ENCODE results near the gene MED10. TPM values are rescaled to one million over a fixed set of nuclear protein-coding genes. Genes with fewer than 3 reads are reported as not detected.

The MED10 gene
- total and polyA plus RNA-seq, 2 experiments from 2014 or later, result 19.7 to 75.5 TPM

DNA sequence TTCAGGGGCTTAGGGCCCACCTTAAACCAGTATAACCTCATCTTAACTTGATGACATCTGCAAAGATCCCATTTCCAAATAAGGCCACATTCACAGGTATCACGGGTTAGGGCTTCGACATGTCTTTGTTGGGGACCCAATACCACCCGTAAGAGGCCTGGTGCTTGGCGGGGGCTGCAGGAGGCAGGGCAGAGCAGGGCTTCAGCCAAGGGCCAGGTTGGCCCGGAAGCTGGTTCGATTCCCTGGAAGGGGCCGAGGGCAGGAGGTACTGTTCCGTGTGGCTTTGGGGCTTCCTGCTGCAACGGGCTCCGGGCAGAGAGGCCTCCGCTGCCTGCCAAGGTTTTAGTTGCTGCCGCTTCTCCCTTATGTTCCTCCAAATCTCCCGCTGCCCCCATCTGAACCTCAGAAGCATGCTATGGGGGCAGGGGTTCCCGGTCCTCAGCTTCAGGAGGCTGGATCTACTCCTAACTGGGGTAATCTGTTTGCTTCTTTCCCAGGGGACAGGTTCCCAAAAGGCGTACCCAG is 29.8 kb downstream of the MED10 start:
- TF ChIP-seq, protein P1, sequence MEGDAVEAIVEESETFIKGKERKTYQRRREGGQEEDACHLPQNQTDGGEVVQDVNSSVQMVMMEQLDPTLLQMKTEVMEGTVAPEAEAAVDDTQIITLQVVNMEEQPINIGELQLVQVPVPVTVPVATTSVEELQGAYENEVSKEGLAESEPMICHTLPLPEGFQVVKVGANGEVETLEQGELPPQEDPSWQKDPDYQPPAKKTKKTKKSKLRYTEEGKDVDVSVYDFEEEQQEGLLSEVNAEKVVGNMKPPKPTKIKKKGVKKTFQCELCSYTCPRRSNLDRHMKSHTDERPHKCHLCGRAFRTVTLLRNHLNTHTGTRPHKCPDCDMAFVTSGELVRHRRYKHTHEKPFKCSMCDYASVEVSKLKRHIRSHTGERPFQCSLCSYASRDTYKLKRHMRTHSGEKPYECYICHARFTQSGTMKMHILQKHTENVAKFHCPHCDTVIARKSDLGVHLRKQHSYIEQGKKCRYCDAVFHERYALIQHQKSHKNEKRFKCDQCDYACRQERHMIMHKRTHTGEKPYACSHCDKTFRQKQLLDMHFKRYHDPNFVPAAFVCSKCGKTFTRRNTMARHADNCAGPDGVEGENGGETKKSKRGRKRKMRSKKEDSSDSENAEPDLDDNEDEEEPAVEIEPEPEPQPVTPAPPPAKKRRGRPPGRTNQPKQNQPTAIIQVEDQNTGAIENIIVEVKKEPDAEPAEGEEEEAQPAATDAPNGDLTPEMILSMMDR (IDR thresholded peaks at IDR 0.05; ENCODE audit: poor library complexity), result no peak
- TF ChIP-seq EZH2phosphoT487 (IDR thresholded peaks at IDR 0.05; ENCODE audit: low read depth, severe bottlenecking, unreplicated experiment) (no peak), EZH2 (IDR thresholded peaks at IDR 0.05; ENCODE audit: borderline replicate concordance) (no peak)

DNA sequence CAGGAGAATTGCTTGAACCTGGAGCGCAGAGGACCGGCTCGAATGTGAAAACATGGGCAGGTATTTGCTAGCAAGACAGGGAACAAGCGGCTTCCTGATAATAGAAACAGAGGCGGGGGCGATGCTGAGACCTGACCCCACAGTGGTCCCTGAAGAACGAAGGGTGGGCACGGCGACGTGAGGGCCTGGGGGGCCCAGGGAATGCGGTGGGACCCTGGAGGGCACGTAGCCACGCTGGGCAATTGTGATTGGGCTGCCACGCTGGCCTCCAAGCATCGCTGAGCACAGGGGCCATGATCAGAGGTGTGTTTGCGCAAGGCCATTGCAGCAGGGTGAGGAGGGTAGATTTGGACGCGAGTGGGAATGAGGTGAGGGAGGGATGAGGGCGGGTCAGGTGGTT is 30.7 kb downstream of the MED10 start:
- no peak for DNase-seq (ENCODE audit: low spot score)
- Histone ChIP-seq H3K9me3 (ENCODE audit: low read depth) (no peaks in the 10 kb centered on the region), H3K27ac (no peak overlapping the region), H3K36me3 (replicated peaks; ENCODE audit: insufficient read depth, low read depth) (no peaks in the 10 kb centered on the region), H3K4me3 (no peak overlapping the region), H3K79me2 (no peaks in the 10 kb centered on the region), H2AFZ (no peak overlapping the region), H3K4me1 (ENCODE audit: insufficient read depth) (no peaks in the 10 kb centered on the region), H3K9me2 (replicated peaks; ENCODE audit: insufficient read depth) (no peaks in the 10 kb centered on the region), H3K27me3 (no peaks in the 10 kb centered on the region), H3K4me2 (no peak overlapping the region), H4K20me1 (ENCODE audit: insufficient read depth, poor library complexity, severe bottlenecking) (no peaks in the 10 kb centered on the region)
- WGBS (ENCODE audit: low lambda C conversion rate, missing lambda C conversion rate), result 92% methylated on average over 19 of the region's 19 CpGs
- TF ChIP-seq EZH2 (IDR thresholded peaks at IDR 0.05; ENCODE audit: borderline replicate concordance) (no peak), EZH2phosphoT487 (IDR thresholded peaks at IDR 0.05; ENCODE audit: low read depth, severe bottlenecking, unreplicated experiment) (no peak)
- TF ChIP-seq, protein P1 (IDR thresholded peaks at IDR 0.05; ENCODE audit: poor library complexity), result no peak

More for the DNA sequence above, 29.8 kb downstream of the MED10 start:
- no peaks in the 10 kb centered on the region for H3K27me3 ChIP-seq
- no peak overlapping the region for H3K4me2 ChIP-seq
- no peak for DNase-seq (ENCODE audit: low spot score)
- H3K9me2 ChIP-seq (replicated peaks; ENCODE audit: insufficient read depth), result no peaks in the 10 kb centered on the region
- H3K36me3 ChIP-seq (replicated peaks; ENCODE audit: insufficient read depth, low read depth), result no peaks in the 10 kb centered on the region
- no peaks in the 10 kb centered on the region for H4K20me1 ChIP-seq (ENCODE audit: insufficient read depth, poor library complexity, severe bottlenecking)
- H3K79me2 ChIP-seq, result no peaks in the 10 kb centered on the region
- WGBS (ENCODE audit: low lambda C conversion rate, missing lambda C conversion rate), result 96% methylated on average over 15 of the region's 15 CpGs
- no peaks in the 10 kb centered on the region for H3K9me3 ChIP-seq (ENCODE audit: low read depth)
- H2AFZ ChIP-seq, result no peak overlapping the region
- H3K27ac ChIP-seq, result no peak overlapping the region
- H3K4me1 ChIP-seq (ENCODE audit: insufficient read depth), result no peaks in the 10 kb centered on the region
- H3K4me3 ChIP-seq, result no peak overlapping the region

DNA sequence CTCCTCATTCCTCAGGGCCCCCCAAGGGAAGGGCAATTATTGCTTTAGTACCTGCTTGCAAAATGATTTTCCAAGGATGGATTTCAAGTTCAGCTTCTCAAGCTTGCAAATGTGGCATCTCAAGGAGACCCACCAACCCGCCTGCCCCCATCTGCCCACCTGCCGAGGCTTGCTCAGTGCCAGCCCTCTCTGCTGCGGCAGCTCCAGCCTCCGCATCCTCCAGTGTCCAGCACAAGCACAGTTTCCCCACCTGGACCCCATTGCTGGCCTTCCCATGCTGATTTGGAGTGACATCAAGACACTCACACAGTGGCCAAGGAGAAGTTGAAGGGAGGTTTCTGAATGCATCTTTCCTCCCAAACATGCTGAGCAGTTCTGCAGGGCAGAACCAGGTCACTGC is 31.2 kb downstream of the MED10 start:
- no peaks in the 10 kb centered on the region for H3K9me2 ChIP-seq (replicated peaks; ENCODE audit: insufficient read depth)
- H3K9me3 ChIP-seq (ENCODE audit: low read depth), result no peaks in the 10 kb centered on the region
- H3K79me2 ChIP-seq, result no peaks in the 10 kb centered on the region
- no peaks in the 10 kb centered on the region for H3K27me3 ChIP-seq
- no peaks in the 10 kb centered on the region for H3K36me3 ChIP-seq (replicated peaks; ENCODE audit: insufficient read depth, low read depth)
- no peak overlapping the region for H2AFZ ChIP-seq
- no peak for TF ChIP-seq EZH2phosphoT487 (IDR thresholded peaks at IDR 0.05; ENCODE audit: low read depth, severe bottlenecking, unreplicated experiment)
- TF ChIP-seq, protein P1 (IDR thresholded peaks at IDR 0.05; ENCODE audit: poor library complexity), result no peak
- no peak for TF ChIP-seq EZH2 (IDR thresholded peaks at IDR 0.05; ENCODE audit: borderline replicate concordance)
- 90% methylated on average over 4 of the region's 4 CpGs for WGBS (ENCODE audit: low lambda C conversion rate, missing lambda C conversion rate)
- no peak overlapping the region for H3K4me3 ChIP-seq
- no peak overlapping the region for H3K27ac ChIP-seq
- H3K4me1 ChIP-seq (ENCODE audit: insufficient read depth), result no peaks in the 10 kb centered on the region
- DNase-seq (ENCODE audit: low spot score), result no peak
- H4K20me1 ChIP-seq (ENCODE audit: insufficient read depth, poor library complexity, severe bottlenecking), result no peaks in the 10 kb centered on the region
- H3K4me2 ChIP-seq, result no peak overlapping the region

All from hepatocyte (in vitro differentiated cells).